ENCODE measurements around the gene KRT84. TPM values are rescaled to one million over a fixed set of nuclear protein-coding genes. Genes with fewer than 3 reads are reported as not detected.

KRT84 gene
- not detected in 2 replicates for total RNA-seq

- Histone ChIP-seq H3K36me3 (ENCODE audit: control insufficient read depth, insufficient read depth, low read length) (no peaks in the 10 kb centered on the region), H3K27me3 (ENCODE audit: control insufficient read depth, insufficient read depth, low read length) (peaks cover 11% of the 10 kb centered on the region), H3K4me3 (ENCODE audit: low read depth, low read length) (no peak within 1 kb of the TSS)
- DNase-seq (ENCODE audit: low read depth), result no peak
- TF ChIP-seq CTCF (IDR thresholded peaks at IDR 0.05; ENCODE audit: insufficient read depth, low read length, poor library complexity, severe bottlenecking), result no peak
Observed at GRCh38 chr12:52385226-52385702, at the start of gene KRT84. Gene KRT84 (minus strand): TSS chr12:52385652. CDS start chr12:52385585, 67 bp downstream.

- Histone ChIP-seq H3K4me3 (ENCODE audit: low read depth, low read length) (no peak overlapping the region), H3K27me3 (ENCODE audit: control insufficient read depth, insufficient read depth, low read length) (no peaks in the 10 kb centered on the region), H3K36me3 (ENCODE audit: control insufficient read depth, insufficient read depth, low read length) (no peaks in the 10 kb centered on the region)
- no peak for DNase-seq (ENCODE audit: low read depth)
- TF ChIP-seq CTCF (IDR thresholded peaks at IDR 0.05; ENCODE audit: insufficient read depth, low read length, poor library complexity, severe bottlenecking), result no peak
Observed at GRCh38 chr12:52434760-52435530, 49.5 kb upstream of the KRT84 start.

- no peak for DNase-seq (ENCODE audit: low read depth)
- TF ChIP-seq CTCF (IDR thresholded peaks at IDR 0.05; ENCODE audit: insufficient read depth, low read length, poor library complexity, severe bottlenecking), result no peak
- H3K27me3 ChIP-seq (ENCODE audit: control insufficient read depth, insufficient read depth, low read length), result no peaks in the 10 kb centered on the region
Observed at GRCh38 chr12:52434081-52434733, 48.8 kb upstream of the KRT84 start, which contains the start of gene KRT75. Gene KRT75 (minus strand): TSS chr12:52434371. CDS start chr12:52434304, 67 bp downstream.

GRCh38 chr12:52433501-52434080 is 48.1 kb upstream of the KRT84 start:
- no peak overlapping the region for H3K4me3 ChIP-seq (ENCODE audit: low read depth, low read length)
- no peaks in the 10 kb centered on the region for H3K27me3 ChIP-seq (ENCODE audit: control insufficient read depth, insufficient read depth, low read length)
- DNase-seq (ENCODE audit: low read depth), result no peak
- no peak for TF ChIP-seq CTCF (IDR thresholded peaks at IDR 0.05; ENCODE audit: insufficient read depth, low read length, poor library complexity, severe bottlenecking)
- H3K36me3 ChIP-seq (ENCODE audit: control insufficient read depth, insufficient read depth, low read length), result no peaks in the 10 kb centered on the region

More at GRCh38 chr12:52434081-52434733, 48.8 kb upstream of the KRT84 start, which contains the start of gene KRT75:
- H3K4me3 ChIP-seq (ENCODE audit: low read depth, low read length), result no peak within 1 kb of the TSS
- no peaks in the 10 kb centered on the region for H3K36me3 ChIP-seq (ENCODE audit: control insufficient read depth, insufficient read depth, low read length)

GRCh38 chr12:52432559-52433207 is 47.2 kb upstream of the KRT84 start:
- H3K27me3 ChIP-seq (ENCODE audit: control insufficient read depth, insufficient read depth, low read length), result no peaks in the 10 kb centered on the region
- no peak for DNase-seq (ENCODE audit: low read depth)
- H3K4me3 ChIP-seq (ENCODE audit: low read depth, low read length), result no peak overlapping the region
- H3K36me3 ChIP-seq (ENCODE audit: control insufficient read depth, insufficient read depth, low read length), result no peaks in the 10 kb centered on the region
- no peak for TF ChIP-seq CTCF (IDR thresholded peaks at IDR 0.05; ENCODE audit: insufficient read depth, low read length, poor library complexity, severe bottlenecking)

All from kidney epithelial cell (primary cell).